Tibial nerve (tissue), 4 donors: ENCODE data around the gene ADH6. TPM values are rescaled to one million over a fixed set of nuclear protein-coding genes. Genes with fewer than 3 reads are reported as not detected.
A peak's percentile ranks its signal among the peaks of the same experiment; 100 is the strongest.

ENCODE experiments used
- DNase-seq, 2 donors: peaks; one replicate each; pipeline ENCODE4 v3.0.0-alpha.2; 2019; ENCODE audit warnings: low spot score in 2 of 2
- H3K27ac ChIP-seq, 4 donors: fragments of 200-600 bp; sonication (generic) in 3 of 4; one replicate each; pipeline ENCODE4 v1.5.1; 2017 to 2019; ENCODE audit warnings: mild to moderate bottlenecking in 1 of 4
- H3K27me3 ChIP-seq, 2 donors: fragments of 200-600 bp; sonication (generic) in 1 of 2; one replicate each; pipeline versions ENCODE4 v1.5.1 to v1.6.0; 2017 to 2019
- H3K36me3 ChIP-seq, 3 donors: fragments of 200-600 bp; sonication (generic); one replicate each; pipeline ENCODE4 v1.5.1; 2018 to 2019
- H3K4me1 ChIP-seq, 4 donors: fragments of 200-600 bp; sonication (generic) in 3 of 4; one replicate each; pipeline ENCODE4 v1.5.1; 2017 to 2019
- H3K4me3 ChIP-seq, 4 donors: fragments of 200-600 bp; sonication (generic) in 3 of 4; one replicate each; pipeline ENCODE4 v1.5.1; 2017 to 2019; ENCODE audit warnings: mild to moderate bottlenecking in 1 of 4, moderate library complexity in 1 of 4
- H3K9me3 ChIP-seq, 4 donors: fragments of 200-600 bp; sonication (generic) in 3 of 4; one replicate each; pipeline ENCODE4 v1.5.1; 2017 to 2019
- EP300 ChIP-seq, 2 donors: sonication (generic); formaldehyde crosslinking; IDR thresholded peaks; one replicate each; pipeline ENCODE4 v1.6.1; 2017; ENCODE audit warnings: antibody characterized with exemption in 2 of 2, mild to moderate bottlenecking in 1 of 2
- POLR2A ChIP-seq, 2 donors: fragments of 450-650 bp; IDR thresholded peaks; one replicate each; pipeline ENCODE4 v1.6.1; 2017; ENCODE audit warnings: antibody characterized with exemption in 2 of 2, mild to moderate bottlenecking in 2 of 2, moderate library complexity in 2 of 2
- WGBS, 2 donors: methylation state at CpG; one replicate each; pipeline ENCODE4 v1.1.5; 2018; 5-methylcytosine and 5-hydroxymethylcytosine counted together
- total RNA-seq, 4 donors: library from RNA; depleted of rRNA; stranded (reverse); fragments of >200 nt; gene quantifications; one replicate each; pipeline ENCODE4 v1.1.0, GENCODE V29; 2016
- TF ChIP-seq, protein P1 (sequence below), 5 experiments: fragments of 200-600 bp in 3 of 5; fragments of 450-650 bp in 2 of 5; sonication (generic) in 3 of 5; IDR thresholded peaks; one replicate each; pipeline ENCODE4 v1.5.1; 2016 to 2019; ENCODE audit warnings: antibody characterized with exemption in 5 of 5, mild to moderate bottlenecking in 3 of 5, moderate library complexity in 2 of 5

The ADH6 gene
- total RNA-seq, 4 donors from 2014 or later = not detected

- H3K27me3 ChIP-seq = no peaks in the 10 kb centered on the region
- H3K36me3 ChIP-seq = no peaks in the 10 kb centered on the region
- no peak for DNase-seq
- no peak overlapping the region for H3K4me3 ChIP-seq
- no peak overlapping the region for H3K27ac ChIP-seq
- TF ChIP-seq, protein P1, sequence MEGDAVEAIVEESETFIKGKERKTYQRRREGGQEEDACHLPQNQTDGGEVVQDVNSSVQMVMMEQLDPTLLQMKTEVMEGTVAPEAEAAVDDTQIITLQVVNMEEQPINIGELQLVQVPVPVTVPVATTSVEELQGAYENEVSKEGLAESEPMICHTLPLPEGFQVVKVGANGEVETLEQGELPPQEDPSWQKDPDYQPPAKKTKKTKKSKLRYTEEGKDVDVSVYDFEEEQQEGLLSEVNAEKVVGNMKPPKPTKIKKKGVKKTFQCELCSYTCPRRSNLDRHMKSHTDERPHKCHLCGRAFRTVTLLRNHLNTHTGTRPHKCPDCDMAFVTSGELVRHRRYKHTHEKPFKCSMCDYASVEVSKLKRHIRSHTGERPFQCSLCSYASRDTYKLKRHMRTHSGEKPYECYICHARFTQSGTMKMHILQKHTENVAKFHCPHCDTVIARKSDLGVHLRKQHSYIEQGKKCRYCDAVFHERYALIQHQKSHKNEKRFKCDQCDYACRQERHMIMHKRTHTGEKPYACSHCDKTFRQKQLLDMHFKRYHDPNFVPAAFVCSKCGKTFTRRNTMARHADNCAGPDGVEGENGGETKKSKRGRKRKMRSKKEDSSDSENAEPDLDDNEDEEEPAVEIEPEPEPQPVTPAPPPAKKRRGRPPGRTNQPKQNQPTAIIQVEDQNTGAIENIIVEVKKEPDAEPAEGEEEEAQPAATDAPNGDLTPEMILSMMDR (IDR thresholded peaks at IDR 0.05) = no peak
- no peak for TF ChIP-seq POLR2A (IDR thresholded peaks at IDR 0.05)
- TF ChIP-seq EP300 (IDR thresholded peaks at IDR 0.05) = no peak
- no peaks in the 10 kb centered on the region for H3K9me3 ChIP-seq
- peaks cover 0 to under 1% (median 0%) of the 10 kb centered on the region in 4 donors for H3K4me1 ChIP-seq
Observed at GRCh38 chr4:99210789-99211188, 8.3 kb downstream of the ADH6 start.

DNA sequence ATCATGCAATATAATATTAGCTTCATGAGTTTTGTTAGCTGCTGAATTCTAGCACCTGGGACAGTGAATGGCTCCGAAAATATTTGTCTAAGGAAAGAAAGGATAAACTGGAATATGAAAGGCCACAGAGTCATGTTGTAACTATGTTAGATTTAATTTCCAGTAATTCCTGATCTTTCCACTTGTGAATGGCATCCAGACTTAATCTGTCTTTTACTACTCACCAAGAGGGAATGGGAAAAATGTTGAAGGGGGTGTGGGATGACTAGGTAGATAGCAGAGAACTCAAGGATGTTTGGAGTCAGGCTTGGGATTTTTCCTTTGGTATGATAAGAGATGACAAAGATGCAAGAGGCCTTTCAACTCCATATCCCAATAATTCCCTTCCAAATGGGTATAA is 9.4 kb downstream of the ADH6 start:
- no peak for TF ChIP-seq EP300 (IDR thresholded peaks at IDR 0.05)
- TF ChIP-seq POLR2A (IDR thresholded peaks at IDR 0.05) = no peak
- TF ChIP-seq, protein P1 (IDR thresholded peaks at IDR 0.05) = no peak
- DNase-seq = no peak
- Histone ChIP-seq H3K4me3 (no peak overlapping the region), H3K27ac (no peak overlapping the region), H3K36me3 (no peaks in the 10 kb centered on the region), H3K27me3 (no peaks in the 10 kb centered on the region), H3K4me1 (peaks cover 0 to 10% (median 2%) of the 10 kb centered on the region in 4 donors), H3K9me3 (no peaks in the 10 kb centered on the region)
- WGBS, 2 donors = 78 to 83% methylated on average over 1 of the region's 1 CpG

- TF ChIP-seq EP300 (IDR thresholded peaks at IDR 0.05) (no peak), POLR2A (IDR thresholded peaks at IDR 0.05) (no peak)
- TF ChIP-seq, protein P1 (IDR thresholded peaks at IDR 0.05) = no peak
- H3K27me3 ChIP-seq = no peaks in the 10 kb centered on the region
- no peaks in the 10 kb centered on the region for H3K36me3 ChIP-seq
- DNase-seq = no peak
- peak overlapping the region in 1 of 4 donors; percentile 47 for H3K27ac ChIP-seq
- peaks cover 0 to 10% (median 2%) of the 10 kb centered on the region in 4 donors for H3K4me1 ChIP-seq
- 66 to 71% methylated on average over 2 of the region's 2 CpGs for WGBS, 2 donors
- H3K4me3 ChIP-seq = no peak overlapping the region
- H3K9me3 ChIP-seq = no peaks in the 10 kb centered on the region
Observed at GRCh38 chr4:99208719-99209075, 10.3 kb downstream of the ADH6 start.

- no peaks in the 10 kb centered on the region for H3K9me3 ChIP-seq
Observed at GRCh38 chr4:99207911-99208718, 10.9 kb downstream of the ADH6 start.

More at GRCh38 chr4:99207911-99208718, 10.9 kb downstream of the ADH6 start:
- Histone ChIP-seq H3K27ac (peak overlapping the region in 1 of 4 donors; percentile 47), H3K27me3 (no peaks in the 10 kb centered on the region), H3K36me3 (no peaks in the 10 kb centered on the region), H3K4me3 (no peak overlapping the region), H3K4me1 (peaks cover 0 to 10% (median 5%) of the 10 kb centered on the region in 4 donors)
- no peak for TF ChIP-seq POLR2A (IDR thresholded peaks at IDR 0.05)
- no peak for TF ChIP-seq EP300 (IDR thresholded peaks at IDR 0.05)
- TF ChIP-seq, protein P1 (IDR thresholded peaks at IDR 0.05) = no peak
- WGBS, 2 donors = 52 to 54% methylated on average over 10 of the region's 10 CpGs
- no peak for DNase-seq
